Hematopoietic multipotent progenitor cell treated with erythropoietin and hydrocortisone succinate and interleukin-3 and kit ligand, for 8 days (in vitro differentiated cells): ENCODE results near the gene MAGEA9.
"Not testable (repeated sequence)": the region's sequence is repeated elsewhere in the genome, so short reads cannot be mapped to it uniquely, and the experiment has no call there.

ENCODE experiments used
- DNase-seq: peaks from one replicate; pipeline ENCODE4 v3.0.0-alpha.2; 2015

The MAGEA9 gene, protein sequence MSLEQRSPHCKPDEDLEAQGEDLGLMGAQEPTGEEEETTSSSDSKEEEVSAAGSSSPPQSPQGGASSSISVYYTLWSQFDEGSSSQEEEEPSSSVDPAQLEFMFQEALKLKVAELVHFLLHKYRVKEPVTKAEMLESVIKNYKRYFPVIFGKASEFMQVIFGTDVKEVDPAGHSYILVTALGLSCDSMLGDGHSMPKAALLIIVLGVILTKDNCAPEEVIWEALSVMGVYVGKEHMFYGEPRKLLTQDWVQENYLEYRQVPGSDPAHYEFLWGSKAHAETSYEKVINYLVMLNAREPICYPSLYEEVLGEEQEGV

DNA sequence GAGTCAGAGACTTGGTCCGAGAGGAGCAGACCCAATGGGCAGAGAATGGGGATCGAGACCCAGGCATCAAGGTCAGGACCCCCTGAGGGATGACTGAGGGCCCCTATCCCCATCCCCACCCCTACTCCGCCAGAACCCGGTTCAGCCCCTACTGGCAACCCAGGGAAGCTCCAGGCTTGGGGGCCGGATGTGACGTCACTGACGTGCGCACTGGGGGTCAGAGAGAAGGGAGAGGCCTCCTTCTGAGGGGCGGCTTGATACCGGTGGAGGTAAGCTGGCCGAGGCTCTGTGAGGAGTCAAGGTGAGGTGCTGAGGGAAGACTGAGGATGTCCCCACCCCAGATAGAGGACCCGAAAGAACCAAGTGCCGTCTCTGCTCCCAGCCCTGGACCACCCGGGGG lies at the start of gene MAGEA9:
TSS of gene MAGEA9 (plus strand) at position 204 of the 400 bp plus-strand sequence. CDS start 4,281 bp downstream, outside the sequence.
- DNase-seq: not testable (repeated sequence)

DNA sequence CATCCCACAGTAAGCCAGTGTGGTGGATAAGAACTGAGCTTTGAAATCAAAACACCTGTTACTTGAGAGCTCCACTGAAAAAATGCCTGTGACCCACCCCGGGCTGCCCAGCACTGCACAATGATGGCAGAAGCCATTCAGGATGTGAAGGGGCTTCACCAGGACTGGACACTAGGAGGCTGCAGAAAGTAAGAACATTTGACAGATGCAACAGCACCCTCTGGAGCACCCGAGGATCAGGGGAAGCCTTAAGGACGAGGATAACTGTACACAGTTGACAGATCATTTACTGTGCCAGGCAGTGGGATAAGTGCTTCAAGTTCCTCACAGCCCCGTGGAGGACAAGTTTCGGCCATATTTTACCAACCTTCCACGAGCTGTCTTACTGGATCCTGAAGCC lies 39.5 kb upstream of the MAGEA9 start:
- not testable (repeated sequence) for DNase-seq

DNA sequence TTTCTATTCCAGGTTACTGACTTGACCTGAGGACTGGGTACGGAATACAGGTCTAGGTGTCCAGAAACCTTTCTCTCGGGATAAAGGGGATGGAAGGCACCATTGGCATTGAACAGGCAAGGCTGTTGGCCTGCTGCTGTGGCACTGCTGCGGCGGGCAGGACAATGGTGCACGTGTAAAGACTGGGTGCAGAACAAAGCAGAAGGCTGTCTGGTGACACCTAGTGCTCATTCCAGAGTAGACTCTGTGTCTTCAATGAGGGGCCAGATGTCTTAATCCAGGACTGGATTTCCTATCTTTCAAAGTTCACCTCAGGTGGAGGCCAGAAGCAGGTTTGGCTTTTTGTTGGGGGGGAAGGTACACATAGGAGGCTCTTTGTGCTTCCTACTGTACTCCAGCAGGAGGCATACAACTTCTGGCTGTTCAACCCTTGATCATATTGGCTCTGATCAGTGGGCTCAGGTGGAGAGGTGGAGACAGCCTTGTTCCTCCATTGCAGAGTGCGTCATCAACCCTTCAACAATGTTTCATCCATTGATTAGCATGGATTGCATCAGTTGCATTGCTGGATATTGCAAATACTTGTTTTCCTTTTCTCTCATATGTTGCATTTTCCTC lies 35.2 kb upstream of the MAGEA9 start:
- DNase-seq: not testable (repeated sequence)

DNA sequence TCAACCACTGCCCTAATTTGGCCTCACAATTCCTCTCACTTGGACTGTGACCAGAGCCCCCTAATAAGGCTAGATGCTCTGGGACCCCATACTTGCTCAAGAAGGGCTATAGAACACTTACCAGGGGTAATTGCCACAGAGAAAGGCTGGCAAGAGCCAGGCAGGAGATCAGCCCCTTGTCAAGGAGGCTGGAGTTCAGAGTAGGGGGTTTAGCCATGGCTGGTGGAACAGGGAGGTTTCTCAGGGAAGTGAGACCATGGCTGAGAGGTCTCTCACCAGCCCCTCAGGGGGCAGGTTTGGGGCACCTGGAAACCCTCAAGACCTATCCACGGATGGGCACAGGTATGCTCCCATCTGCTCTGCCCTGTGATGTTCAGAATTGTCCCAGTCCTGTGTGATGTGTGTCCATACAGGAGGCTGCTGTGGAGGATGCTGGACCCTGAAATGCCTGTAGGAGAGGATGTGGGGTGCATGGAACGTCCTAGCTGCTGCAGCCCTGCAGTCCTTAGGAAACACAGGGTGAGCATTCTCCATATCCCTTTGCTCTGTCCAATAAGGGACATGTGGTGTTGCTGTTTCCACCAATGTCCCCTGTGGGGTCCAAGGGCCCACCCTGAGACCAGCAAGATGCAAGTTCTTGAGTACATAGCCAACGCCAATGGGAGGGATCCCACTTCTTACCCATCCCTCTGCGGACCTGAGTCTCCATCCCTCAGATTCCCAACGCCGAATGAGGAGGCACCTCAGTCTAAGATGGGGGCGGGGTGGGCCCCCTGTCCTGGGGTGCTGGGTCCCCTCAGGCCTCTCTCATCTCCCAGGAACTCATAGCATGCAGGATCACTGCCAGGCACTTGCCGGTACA lies 24.3 kb upstream of the MAGEA9 start:
- no peak for DNase-seq

DNA sequence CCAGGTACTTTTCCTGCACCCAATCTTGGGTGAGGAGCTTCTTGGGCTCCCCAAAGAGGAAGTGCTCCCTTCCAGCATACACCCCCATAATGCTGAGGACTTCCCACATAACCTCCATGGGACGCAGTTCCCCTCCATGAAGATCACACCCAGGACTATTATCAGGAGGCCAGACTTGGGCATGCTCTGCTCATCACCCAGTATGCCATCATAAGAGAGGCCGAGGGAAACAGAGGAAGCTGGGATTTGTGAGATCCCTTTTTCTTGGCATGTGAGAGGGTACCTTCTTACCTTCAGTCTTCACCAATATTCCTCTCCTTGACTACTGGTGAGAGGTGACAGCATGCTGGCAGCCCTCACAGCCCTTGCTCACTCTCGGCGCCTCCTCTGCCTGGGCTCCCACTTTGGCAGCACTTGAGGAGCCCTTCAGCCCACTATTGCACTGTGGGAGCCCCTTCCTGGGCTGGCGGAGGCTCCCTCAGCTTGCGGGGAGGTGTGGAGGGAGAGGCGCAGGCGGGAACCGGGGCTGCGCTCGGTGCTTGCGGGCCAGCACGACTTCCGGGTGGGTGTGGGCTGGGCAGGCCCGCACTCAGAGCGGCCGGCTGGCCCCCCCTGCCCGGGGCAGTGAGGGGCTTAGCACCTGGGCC lies 23.5 kb upstream of the MAGEA9 start:
- DNase-seq: no peak

DNA sequence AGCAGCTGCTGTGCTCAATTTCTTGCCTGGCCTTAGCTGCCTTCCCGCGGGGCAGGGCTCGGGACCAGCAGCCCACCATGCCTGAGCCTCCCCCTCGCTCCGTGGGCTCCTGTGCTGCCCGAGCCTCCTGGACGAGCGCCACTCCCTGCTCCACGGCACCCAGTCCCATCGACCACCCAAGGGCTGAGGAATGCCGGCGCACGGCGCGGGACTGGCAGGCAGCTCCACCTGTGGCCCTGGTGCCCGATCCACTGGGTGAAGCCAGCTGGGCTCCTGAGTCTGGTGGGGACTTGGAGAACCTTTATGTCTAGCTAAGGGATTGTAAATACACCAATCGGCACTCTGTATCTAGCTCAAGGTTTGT lies 23.0 kb upstream of the MAGEA9 start:
- DNase-seq: not testable (repeated sequence)

DNA sequence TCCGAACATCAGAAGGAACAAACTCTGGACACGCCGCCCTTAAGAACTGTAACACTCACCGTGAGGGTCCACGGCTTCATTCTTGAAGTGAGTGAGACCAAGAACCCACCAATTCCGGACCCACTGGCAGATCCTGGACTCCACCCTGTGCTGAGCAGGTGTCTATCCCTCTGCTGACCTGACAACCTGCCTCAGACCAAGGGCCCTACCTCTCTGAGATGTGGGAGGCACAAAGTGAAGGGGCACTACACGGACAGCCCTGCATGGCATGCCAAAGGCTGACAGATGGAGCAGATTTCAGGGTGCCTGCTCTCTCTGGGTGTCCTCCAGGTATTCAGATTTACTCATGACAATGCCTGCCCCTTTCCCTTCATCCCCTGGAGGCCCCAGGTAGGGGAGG lies 21.9 kb upstream of the MAGEA9 start:
- no peak for DNase-seq

DNA sequence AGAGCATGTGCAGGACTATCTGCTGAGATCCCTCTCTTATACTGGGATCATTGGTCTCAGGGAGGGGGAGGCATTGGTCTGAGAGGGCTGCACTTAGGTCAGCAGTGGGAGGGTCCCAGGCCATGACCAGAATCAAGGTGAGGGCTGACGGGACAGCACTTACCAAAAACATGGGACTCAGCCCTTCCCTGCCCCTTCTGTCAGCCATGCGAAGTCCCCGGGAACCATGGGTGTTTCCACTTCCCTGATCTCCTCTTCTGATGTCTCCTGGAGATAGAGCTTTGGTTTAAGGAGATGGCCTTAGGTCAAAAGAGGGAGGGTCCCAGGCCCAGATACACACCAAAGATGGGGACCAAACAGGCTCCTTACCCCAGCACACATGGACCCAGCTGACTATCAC lies 20.8 kb upstream of the MAGEA9 start:
- DNase-seq: no peak

DNA sequence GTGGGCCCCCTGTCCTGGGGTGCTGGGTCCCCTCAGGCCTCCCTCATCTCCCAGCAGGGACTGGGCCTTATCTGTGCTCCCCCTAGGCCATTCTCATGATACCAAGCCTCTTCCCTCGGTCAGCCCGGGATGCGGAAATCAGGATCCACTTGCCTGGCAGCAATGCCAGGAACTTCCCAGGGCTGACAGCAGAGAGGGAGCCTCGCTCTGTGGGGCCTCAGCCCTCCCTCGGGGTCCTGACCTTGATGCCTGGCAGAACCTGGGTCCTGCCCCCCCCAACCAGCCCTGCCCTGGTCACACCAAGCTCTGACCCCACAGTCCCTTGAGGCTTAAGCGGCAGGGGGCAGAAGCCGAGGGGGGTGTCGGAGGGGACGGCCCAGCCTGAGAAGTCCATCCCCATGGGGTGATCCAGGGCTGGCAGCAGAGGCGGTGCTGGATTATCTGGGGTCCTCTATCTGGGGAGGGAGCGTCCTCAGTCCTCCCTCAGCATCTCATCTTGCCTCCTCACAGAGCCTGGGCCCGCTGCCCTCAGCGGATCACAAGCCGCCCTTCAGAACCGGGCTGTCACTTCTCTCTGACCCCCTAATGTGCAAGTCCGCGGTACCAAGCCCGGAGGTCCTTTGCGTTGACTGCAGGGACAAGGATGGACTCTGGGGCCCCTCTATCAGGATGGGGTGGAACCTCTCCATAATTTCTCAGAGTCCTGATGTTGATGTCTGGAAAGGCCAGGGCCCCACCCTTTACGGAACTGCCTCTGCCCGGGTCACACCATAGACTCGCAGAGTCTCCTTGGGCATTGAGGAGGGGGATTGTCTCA lies 19.7 kb upstream of the MAGEA9 start:
- DNase-seq: not testable (repeated sequence)

DNA sequence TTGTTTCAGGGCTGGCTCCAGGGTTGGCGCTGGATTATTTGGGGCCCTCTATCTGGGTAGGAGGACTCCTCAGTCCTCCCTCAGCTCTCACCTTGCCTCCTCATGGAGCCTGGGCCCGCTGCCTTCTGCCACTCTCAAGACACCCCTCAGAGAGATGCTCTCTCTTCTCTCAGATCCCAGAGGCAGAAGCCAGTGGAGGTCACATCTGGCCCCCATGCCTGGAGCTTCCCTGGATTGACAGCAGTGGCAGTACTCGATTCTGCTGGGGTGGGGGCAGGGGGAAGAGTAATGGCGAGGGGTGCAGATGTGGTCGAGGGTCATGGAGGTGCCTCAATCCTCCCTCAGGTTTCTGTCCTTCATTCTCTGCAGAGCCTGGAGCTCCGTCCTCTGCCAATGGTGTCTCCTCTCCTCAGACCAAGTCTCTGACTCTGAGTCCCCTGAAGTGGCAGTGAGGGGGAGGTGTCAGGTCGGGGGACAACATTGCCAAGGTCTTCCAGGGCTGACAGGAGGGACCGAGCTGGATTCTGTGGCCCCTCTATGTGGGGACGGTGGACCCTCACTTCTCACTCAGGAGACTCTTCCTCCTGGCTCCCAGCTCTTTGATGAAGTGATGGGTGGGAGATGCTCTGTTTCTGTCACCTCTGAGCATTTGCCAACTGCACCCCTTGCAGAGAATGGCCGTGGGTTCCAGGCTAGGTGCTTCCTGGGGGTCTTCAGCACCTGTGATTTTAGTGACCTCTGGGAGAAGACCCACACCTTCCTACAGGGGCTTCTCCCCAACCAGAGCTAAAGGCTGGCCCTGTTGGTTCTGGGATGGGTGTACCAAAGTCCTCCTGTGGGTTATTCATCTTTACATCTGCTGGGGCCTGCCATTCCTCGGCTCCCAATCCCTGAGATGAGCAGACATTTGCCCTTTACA lies 18.8 kb upstream of the MAGEA9 start:
- DNase-seq: no peak

DNA sequence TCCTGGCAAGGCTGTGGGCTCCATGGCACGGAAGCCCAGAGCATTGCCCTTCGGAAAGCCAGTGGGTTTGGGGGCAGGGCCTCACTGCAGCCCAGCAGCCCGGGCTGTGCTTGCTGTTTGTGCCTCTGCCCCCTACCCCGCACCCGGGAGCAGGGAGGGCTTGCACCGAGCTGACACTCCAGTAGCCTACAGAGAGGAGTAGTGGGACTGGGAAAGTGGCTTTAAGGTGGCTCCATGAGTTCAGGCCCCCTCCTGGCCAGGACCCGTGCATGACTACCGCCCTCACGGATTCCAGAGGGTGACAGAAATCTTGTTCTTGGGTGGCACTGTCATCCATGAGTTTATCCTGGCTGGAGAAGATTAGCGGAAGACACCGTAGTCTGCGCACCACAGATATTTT lies 11.4 kb upstream of the MAGEA9 start:
- DNase-seq: not testable (repeated sequence)

DNA sequence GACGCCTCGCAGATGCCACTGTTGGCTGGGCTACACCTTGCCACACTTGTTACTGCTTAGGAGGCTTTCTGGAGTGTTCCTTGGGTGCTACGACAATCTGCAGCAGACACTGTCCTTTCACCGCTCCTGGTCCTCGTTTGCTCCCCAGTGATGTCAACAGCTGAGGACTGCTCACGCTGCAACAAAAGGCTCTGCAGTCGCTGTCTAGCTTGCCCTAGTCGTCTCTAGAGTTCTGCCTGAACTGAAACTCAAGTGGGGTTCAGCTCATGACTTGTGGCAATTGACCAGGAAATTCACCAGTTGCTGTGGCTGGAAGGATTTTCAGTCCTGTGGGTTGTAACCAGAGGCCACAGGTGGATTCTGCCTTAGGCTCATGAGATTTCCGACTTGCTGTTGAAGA lies 8.7 kb upstream of the MAGEA9 start:
- not testable (repeated sequence) for DNase-seq

DNA sequence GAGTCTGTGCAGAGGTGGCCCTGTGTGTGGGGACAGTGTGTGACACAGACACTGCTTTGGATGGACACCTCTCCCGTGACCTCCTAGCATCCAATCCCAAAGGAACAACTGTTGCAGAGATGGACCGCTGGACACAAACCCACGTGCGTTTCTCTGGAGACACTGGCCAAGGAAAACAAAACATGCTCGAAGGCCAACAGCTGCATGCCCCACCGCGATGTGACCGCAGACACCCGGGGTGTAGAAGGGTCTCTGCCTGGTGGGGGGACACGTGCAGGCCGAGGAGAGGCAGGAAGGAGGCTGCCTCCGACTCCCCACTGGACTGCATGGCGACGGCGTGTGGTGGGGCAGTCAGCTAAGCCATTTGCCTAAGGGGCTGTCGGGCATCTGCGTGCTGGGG lies 8.0 kb upstream of the MAGEA9 start, which contains the start of gene HSFX1:
TSS of gene HSFX1 (plus strand) at position 301 of the 400 bp plus-strand sequence. CDS start 614 bp downstream, outside the sequence.
- DNase-seq: not testable (repeated sequence)

DNA sequence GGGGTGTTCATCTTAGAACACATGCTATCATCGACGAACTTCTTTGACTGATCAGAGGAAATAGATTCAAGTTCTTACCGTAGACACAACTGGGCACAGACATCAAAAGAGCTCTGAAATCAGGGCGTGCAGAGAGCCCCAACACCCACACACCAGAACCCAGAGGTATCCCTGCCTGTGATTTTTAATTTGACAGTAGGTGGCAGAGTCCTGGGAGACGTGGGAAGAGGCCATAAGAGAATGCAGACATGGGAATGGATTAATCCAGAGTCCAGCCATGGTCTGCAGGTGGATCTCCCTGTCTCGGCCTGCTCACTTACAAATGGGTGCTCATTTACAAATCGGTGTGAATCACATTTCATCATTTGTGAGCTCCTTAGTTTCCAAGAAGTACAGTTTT lies 3.7 kb upstream of the MAGEA9 start:
- DNase-seq: not testable (repeated sequence)

DNA sequence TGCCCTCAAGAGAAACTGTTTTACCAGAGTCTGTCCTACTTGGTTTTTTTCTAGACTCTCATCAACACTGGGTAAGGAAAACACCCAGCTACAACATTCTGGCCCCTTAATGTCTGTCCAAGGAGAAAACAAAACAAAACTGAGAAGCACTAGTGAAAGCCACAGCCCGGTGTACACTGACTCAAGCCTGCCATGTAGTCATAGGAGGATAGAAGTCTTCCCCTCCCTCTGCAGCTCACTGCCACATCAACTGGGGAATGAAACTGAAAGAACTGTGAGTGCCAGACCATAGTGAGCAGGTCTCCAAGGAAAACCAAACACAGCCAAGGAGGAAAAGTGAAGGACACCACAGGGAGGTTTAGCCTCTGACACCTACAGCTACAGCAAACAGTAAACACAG lies 13.8 kb downstream of the MAGEA9 start:
- DNase-seq: not testable (repeated sequence)

DNA sequence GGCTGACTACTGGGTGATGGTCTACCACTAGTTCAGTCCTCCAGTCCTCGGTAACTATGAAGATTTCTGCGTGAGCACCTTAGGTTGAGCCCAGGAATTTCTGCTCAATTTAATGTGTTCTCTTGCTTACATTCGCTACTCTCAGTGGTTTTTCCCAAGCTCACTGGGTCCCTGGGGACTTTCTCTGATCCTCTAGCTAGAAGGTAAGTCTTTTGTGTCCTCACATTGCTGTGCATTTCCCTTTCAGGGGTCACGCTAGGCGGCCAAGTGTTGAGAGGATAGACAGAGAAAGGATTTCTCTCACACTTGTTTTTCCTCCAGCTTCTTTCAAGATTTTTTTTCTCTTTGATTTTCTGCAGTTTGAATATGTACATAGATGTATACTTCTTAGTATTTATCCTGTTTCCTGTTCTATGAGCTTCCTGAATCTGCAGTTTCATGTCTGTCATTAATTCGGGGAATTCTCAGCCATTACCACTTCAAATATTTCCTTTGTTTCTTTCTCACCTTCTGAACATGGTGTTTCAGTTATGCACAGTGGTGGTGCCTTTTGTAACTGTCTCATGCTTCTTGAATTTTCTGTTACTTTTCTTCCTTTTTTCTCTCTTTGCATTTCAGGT lies 17.5 kb downstream of the MAGEA9 start:
- no peak for DNase-seq

DNA sequence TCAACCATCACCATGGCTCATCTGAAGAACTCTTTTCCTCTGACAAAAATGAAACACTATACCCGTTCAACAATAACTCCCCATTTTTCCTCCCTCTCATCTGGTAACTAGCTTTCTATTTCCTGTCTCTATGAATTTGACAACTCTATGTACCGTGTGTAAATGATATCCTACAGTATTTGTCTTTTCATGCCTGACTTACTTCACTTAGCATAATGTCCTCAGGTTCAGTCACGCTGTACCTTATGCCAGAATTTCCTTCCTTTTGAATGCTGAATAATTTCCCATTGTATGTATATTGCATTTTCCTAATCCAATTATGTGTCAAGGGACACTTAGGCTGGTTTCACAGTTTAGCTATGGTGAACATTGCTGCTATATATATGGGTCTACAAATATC lies 18.2 kb downstream of the MAGEA9 start:
- no peak for DNase-seq

DNA sequence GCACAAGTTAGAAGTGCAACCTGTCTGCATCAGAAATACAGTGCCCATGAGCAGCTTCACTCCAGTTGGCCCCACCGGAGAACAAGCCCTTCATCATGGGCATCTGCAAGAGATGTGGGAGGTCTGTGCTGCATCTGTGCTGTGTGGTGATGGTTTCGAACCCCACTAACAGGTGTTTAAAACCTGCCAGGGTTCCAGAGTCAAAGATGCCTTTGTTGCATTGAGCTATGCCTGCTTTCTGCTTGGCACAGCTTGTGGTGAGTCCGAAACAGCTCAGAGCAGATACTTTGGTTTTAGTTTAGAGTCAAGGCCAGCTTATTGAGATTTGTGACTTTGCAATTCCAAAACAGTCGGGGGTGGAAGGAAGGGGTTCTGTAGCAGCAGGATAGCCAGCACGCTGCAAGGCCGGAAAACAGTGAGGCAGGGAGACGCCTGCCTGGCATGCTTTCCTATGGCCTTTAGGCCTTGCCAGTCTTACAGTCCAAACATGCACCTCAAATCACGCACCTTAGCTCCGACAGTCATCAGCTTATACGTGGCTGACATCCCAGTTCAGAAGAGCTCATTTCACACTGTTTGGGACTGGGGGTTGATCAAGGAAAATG lies 21.8 kb downstream of the MAGEA9 start:
- DNase-seq: no peak

DNA sequence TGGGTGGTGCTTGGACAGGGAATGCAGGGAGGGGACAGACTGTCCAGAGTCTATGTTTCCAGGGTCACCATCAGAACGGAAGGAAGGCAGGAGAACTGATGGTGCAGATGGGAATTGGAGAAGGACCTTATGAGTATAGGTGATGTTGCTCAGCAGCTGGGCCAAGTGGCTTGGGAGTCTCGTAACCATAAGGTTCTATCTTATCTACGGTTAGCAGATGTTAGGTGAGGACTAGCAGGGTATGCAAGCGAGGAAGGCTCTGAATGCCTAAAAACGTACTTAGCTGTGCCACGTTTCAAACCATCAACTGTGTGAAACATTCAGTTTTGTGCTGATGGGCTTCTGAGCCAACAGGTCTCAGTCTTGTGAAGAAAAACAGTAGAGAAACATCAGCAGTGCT lies 22.4 kb downstream of the MAGEA9 start:
- peak; percentile 15 for DNase-seq
